HG03280 (cell line): ENCODE measurements around the gene TRIM3.
"Not testable (repeated sequence)": the region's sequence is repeated elsewhere in the genome, so short reads cannot be mapped to it uniquely, and the experiment has no call there.

Source experiments
- ATAC-seq: cut with Tn5 transposase; IDR thresholded peaks from one replicate; pipeline ENCODE4 v1.9.1; 2021; ENCODE audit warnings: mild to moderate bottlenecking, moderate library complexity; ENCODE audit not compliant: unreplicated experiment

The TRIM3 gene

DNA sequence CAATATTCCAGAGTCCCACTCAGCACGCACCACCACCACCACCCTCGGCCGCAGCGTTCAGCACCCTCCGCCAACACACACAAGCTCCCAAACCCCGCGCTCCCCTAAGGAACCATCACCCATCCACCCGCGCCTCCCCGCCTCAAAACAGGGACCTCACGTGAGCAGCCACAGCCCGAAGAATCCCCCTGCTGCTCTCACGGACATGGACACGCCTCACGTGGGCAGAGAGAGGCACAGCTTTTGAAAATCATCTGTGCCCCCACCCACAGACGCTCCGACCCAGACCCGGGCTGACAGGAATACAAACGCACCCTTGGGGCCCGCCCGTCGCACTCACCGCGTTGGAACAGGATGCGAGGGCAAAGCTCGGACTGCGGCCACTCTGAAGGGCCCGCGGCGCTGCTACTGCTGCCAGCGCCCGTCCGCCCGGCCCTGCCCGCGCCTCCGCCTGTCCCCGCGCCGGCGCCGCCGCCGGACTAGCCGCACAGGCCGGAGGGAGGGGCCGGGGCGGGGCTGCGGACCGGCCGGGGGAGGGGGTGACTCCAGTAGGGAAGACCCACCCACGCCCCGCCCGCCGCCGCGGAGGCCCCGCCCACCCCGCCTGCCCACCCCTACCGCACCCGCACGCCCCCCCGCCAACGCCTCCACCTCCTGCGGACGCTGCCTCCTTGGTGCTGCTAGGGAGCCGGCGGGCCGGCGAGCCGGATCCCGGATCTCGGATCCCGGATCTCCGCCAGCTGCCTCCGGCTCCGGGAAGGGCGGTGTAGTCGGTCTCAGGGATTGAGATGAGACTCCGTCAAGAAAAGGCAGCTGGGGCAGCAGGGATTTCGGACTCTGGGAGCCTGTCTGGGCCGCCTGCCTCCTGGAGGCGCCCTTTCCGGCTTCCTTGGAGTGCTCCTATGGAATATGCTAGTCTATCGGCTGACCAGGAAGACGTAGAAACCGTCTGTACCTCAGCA lies at the start of gene TRIM3:
TSS of gene TRIM3 (minus strand) at position 491 of the 962 bp plus-strand sequence. CDS start 8,246 bp downstream, outside the sequence.
- ATAC-seq = peak; percentile 63

- ATAC-seq = no peak
Observed at GRCh38 chr11:6523253-6523652, 49.5 kb upstream of the TRIM3 start.

DNA sequence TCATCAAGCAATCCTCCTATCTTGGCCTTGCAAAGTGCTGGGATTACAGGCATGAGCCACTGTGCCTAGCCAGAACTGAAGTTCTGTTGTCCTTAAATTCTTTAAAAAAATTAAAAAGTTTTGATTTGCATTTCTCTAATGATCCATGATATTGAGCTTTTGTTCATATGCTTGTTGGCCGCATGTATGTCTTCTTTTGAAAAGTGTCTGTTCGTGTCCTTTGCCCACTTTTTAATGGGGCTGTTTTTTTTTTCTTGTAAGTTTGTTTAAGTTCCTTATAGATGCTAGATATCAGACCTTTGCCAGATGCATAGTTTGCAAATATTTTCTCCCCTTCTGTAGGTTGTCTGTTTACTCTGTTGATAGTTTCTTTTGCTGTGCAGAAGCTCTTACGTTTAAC lies 48.2 kb upstream of the TRIM3 start:
- not testable (repeated sequence) for ATAC-seq

- ATAC-seq = no peak
Observed at GRCh38 chr11:6520265-6520664, 46.5 kb upstream of the TRIM3 start.

DNA sequence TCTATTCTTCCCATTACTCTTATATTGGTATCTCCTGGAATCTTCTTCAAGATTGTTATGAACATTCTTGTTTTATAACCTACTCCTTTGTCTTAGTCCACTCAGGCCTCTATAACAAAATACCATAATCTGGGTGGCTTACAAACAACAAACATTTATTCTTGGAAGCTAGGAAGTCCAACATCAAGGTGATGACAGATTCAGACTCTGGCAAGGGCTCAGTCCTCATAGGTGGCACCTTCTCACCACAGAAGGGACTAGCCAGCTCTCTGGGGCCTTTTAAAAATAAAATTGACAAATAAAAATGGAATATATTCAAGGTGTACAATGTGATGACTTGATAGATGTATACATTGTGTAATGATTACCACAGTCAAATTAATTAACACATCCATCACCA lies 43.1 kb upstream of the TRIM3 start:
- no peak for ATAC-seq

- no peak for ATAC-seq
Observed at GRCh38 chr11:6505577-6506240, 32.0 kb upstream of the TRIM3 start.

DNA sequence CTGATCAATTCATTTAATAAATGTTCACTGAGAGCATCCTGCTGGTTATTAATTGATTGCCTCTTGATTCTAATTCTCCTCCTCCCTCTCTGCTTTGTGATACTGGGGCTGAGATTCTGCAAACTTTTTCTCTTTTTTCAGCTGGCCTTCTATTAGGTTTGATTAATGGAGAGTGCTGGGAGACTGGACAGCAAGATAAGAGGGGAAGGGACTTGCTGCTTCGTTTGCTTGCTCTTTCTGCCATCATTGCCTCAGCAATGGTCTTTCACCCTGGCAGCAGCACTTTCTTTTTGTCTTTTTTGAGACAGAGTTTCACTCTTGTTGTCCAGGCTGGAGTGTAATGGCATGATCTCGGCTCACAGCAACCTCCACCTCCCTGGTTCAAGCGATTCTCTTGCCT lies 30.4 kb upstream of the TRIM3 start:
- ATAC-seq = no peak

DNA sequence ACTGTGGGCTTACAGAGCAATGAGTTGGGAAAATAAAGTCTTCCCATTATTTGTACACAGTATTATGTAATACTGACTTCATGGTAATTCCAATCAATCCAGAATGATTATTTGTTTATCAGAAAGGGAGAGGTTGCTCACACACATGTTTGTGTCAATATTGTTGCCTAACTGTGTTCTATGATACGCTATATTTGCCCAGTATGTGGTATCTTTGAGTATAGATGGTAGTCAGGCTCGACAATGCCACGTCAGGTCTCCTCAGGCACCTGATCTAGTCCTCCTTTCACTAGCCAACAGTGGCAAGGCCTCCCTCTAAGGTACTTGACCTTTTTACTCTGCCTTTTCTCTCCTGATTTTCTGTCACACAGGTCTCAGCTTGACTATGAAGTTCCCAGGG lies 28.6 kb upstream of the TRIM3 start:
- ATAC-seq = no peak

DNA sequence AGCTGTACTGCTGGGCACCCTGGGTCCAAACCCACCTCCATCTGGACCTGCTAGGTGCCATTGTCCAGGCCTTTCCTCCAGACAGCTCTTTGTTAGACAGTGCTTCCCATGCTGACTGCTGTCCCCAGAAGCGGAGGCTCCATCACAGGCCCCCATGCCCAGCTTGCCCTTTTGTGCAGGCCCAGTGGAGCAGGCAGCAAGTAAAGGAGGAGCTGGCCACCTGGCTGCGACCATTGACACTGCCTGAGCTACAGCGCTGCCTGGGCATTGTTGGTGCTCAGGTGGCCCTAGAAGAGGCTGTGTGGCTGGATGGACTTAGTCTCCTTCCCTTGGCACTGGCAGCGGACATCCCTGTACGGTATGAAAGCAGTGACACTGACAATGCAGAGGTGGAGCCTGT lies 24.8 kb upstream of the TRIM3 start:
- ATAC-seq = no peak

DNA sequence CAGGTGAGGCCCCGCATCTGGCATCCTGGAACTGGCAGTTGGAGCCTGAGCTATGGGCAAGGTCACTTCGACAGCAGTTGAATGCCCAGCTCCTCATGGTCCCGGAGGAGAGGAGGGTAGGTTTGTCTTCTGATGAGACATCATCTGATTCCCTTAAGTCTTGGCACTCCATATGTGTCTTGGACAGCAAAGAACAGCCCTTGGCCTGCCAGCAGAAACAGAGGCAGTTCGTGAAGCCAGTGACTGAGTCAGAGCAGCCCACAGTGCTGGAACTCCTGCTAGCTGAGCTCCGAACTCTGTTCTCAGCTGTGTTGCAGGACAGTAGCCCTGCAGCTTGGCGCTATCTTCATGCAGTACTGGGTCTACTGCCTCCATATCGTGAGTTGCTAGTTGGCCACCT lies 24.4 kb upstream of the TRIM3 start:
- no peak for ATAC-seq

GRCh38 chr11:6497069-6497839 lies 23.5 kb upstream of the TRIM3 start, which contains the start of gene DNHD1:
TSS of gene DNHD1 (plus strand) at chr11:6497280. CDS start at chr11:6498216, 936 bp downstream.
- ATAC-seq = no peak

GRCh38 chr11:6489306-6489705 lies 15.6 kb upstream of the TRIM3 start:
- no peak for ATAC-seq

DNA sequence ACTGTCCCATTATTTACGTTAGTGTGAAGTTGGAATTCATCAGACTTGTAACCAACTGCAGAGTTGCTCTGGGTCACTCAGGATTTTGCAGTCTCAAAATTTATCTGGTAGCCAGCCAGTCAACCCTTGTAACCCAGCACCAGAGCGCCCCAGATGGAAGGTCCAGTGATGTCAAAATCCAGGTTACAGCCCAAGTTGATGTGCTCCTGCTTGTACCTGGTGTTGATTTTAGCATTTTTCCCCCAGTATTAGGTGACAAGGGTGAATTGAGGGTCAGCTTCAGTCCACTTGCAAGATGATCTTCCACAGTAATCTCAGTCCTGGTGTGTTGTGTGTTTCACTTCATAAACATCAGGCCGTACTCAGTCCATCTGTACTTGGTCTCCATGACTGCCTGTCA lies 15.1 kb upstream of the TRIM3 start:
- ATAC-seq = no peak

- no peak for ATAC-seq
Observed at GRCh38 chr11:6488342-6488741, 14.6 kb upstream of the TRIM3 start.

DNA sequence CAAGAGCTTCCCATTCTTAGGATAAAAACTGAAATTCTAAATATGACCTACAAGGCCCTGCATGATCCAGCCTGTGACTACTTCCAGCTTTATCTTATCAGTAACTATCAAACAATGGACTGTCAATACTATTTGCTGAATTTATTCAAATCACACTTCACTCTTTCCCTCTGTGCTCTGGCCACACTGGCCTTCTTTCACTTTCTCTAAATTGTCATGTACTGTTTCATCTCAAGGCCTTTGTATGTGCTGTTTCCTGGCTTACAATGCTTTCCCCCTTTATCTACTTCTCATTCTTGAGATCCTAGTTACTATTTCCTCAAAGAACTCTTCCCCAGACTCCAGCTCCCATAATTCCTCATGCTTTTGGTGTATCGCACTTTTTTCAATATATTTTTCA lies 13.2 kb upstream of the TRIM3 start:
- ATAC-seq = no peak

DNA sequence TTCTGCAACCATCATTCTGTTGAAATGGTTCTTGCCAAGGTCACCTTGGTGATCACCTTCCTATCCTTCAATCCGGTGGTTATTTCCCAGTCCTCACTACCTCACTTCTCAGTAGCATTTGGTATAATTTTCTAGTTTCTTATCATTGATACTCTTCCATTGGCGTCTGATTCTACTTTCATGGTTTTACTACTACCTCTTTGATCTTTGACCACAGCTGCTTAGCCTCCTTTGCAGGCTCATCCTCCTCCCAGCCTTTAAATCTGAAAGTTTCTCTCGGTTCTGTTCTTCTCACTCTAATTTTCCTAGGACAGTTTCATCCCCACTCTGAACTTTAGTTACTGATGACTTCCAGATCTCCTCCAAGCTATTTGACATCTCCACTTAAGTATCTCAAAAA lies 12.5 kb upstream of the TRIM3 start:
- ATAC-seq = no peak

DNA sequence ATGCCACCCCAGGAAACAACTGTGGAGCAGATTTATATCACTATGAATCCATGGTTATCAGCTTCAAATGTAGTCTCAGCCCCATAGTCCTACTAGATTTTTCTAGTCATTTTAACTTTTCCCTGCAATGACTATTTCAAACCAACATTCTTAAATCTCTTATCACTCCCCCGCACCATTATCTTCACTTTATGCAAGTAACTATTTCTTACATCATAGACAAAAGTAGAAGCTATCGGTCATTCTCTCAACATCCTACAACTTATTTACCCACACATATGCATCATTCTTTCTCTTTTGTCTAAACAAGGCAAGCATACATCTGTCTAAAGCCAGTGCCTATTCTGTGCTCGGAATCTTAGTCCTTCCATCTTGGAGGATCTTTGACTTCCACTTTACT lies 11.9 kb upstream of the TRIM3 start:
- ATAC-seq = no peak

DNA sequence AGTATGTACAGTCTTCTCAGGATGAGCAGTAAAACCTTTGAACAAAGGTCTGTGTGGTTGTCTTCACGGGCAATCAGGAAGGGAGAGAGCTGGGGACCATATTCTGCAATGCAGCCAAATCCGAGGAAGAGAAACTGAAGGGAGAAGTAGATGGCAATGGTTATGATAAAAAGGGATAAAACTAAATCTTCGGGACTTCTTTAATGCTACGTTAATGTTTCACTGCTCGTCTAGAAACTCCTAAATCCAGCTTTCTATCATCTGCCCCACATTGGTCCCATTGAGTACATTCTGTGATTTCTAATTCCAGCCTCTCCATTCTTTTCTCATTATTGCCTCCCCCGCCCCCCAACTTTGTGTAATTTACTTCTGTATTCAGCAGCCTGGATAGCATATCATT lies 9.3 kb upstream of the TRIM3 start:
- ATAC-seq = no peak

DNA sequence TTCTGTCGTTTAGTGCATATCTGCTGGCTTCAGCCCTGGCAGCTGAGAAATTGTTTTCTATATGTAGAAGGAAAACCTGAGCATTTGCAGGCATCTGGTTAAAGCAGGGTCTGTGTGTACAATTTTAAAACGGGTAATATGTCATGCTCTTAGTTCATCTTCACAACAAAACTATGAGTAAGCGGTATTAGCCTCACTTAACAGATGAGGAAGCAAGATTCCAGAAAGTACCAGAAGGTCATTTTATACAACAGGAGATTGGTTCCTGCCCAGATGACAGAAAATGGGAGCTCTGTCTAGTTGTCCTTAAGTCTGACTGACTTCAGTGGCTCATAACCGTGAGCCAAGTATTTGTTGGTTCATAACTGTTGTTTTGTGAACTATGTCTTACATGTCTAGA lies 8.7 kb upstream of the TRIM3 start:
- ATAC-seq = no peak

- ATAC-seq = no peak
Observed at GRCh38 chr11:6481924-6482275, 8.2 kb upstream of the TRIM3 start.
